ENCODE measurements around the gene LY86. TPM values are rescaled to one million over a fixed set of nuclear protein-coding genes. Genes with fewer than 3 reads are reported as not detected.

The LY86 gene
- total RNA-seq, 2 experiments from 2014 or later: 0.90 to 1.5 TPM

DNA sequence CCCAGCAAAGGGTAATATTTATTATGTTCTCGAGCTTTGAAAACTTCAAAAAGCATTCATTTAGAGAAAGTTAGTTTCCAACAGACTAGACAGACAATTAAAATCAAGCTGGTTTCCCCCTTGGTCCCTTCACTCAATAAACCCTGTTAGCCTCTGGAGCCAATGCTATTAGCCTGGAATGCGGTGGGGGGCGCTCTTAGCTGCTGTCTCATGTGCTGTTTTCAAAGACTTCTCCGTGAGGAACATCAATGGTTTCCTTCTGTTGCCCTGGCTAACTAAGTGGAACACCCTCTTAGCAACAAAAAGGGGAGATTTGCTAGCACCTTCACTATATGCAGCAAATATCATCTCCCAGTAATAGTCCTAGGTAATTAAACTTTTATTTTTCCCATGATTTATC lies 86.4 kb downstream of the LY86 start:
- no peaks in the 10 kb centered on the region for H3K9me3 Mint-ChIP-seq (ENCODE audit: low read depth)
- peaks cover 13% of the 10 kb centered on the region for H3K4me1 Mint-ChIP-seq
- no peaks in the 10 kb centered on the region for H3K36me3 Mint-ChIP-seq (ENCODE audit: low read depth)
- no peak for DNase-seq
- ATAC-seq: no peak
- H3K27me3 Mint-ChIP-seq: no peaks in the 10 kb centered on the region
- CTCF ChIA-PET: interaction anchor here (0.7 to 3.0 kb wide), 4 partner anchors 10 to 149 kb away, joined by 3 to 20 read pairs (median 7); no protein-coding TSS in a partner anchor
- intact Hi-C loops (cut with DNase I, micrococcal nuclease): loop anchor here (5.0 kb wide), 4 partner anchors 47 to 712 kb away; partner anchors contain the start of genes CAGE1 (in 1 of the 2) and RIOK1 (in 1 of the 2)
- POLR2A ChIA-PET: no interaction called here
- no peak overlapping the region for H3K4me3 Mint-ChIP-seq
- H3K27ac Mint-ChIP-seq: no peak overlapping the region

GRCh38 chr6:6676910-6677441 lies 88.5 kb downstream of the LY86 start:
- DNase-seq (peak; percentile 86), ATAC-seq (peak; percentile 78)
- H3K9me3 Mint-ChIP-seq (ENCODE audit: low read depth): no peaks in the 10 kb centered on the region

DNA sequence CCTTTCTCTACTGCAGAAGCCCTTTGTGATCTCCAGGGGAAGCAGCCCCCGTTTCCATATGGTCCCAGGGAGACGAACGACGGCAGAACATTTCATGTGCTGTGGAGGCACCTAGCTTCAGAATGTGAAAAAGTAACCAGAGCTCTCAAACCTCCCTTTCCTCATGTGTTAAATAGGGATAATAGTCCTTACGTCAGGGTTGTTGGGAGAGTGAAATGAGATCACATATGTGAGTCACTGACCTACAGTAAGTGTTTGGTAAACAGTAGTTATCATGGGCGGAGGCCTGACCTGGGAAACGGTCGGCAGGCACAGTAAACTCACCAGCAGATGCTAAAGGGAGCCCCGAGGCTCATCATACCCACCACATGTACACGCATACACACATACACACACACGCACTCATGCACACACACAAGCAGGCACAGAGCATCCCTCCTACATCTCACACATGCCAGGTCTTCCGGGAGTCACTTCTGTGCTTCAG lies 89.7 kb downstream of the LY86 start:
- Mint-ChIP-seq H3K4me1 (peaks cover 9% of the 10 kb centered on the region), H3K27me3 (no peaks in the 10 kb centered on the region), H3K4me3 (no peak overlapping the region), H3K36me3 (ENCODE audit: low read depth) (no peaks in the 10 kb centered on the region), H3K9me3 (ENCODE audit: low read depth) (no peaks in the 10 kb centered on the region), H3K27ac (no peak overlapping the region)
- DNase-seq (no peak), ATAC-seq (no peak)
- intact Hi-C loops (cut with DNase I, micrococcal nuclease): loop anchor here (5.0 kb wide), 4 partner anchors 44 to 709 kb away; partner anchors contain the start of genes CAGE1 (in 1 of the 2) and RIOK1 (in 1 of the 2)
- POLR2A ChIA-PET: no interaction called here
- CTCF ChIA-PET: interaction anchor here (0.6 to 2.9 kb wide), 11 partner anchors 9 to 669 kb away, joined by 3 to 18 read pairs (median 3); no protein-coding TSS in a partner anchor

More at GRCh38 chr6:6676910-6677441, 88.5 kb downstream of the LY86 start:
- CTCF ChIA-PET: interaction anchor here (0.6 to 2.9 kb wide), 29 partner anchors 15 to 594 kb away, joined by 3 to 20 read pairs (median 4); no protein-coding TSS in a partner anchor
- no peaks in the 10 kb centered on the region for H3K36me3 Mint-ChIP-seq (ENCODE audit: low read depth)
- no peak overlapping the region for H3K4me3 Mint-ChIP-seq
- intact Hi-C loops (cut with DNase I, micrococcal nuclease): loop anchor here (1.0 to 5.0 kb wide), 6 partner anchors 45 to 938 kb away; partner anchors contain the start of genes CAGE1 (in 1 of the 2) and RIOK1 (in 1 of the 2)
- no peaks in the 10 kb centered on the region for H3K27me3 Mint-ChIP-seq
- H3K4me1 Mint-ChIP-seq: peaks cover 9% of the 10 kb centered on the region
- no peak overlapping the region for H3K27ac Mint-ChIP-seq
- POLR2A ChIA-PET: no interaction called here

GRCh38 chr6:6678811-6679210 lies 90.3 kb downstream of the LY86 start:
- intact Hi-C loops (cut with DNase I, micrococcal nuclease): loop anchor here (5.0 kb wide), 4 partner anchors 43 to 708 kb away; partner anchors contain the start of genes CAGE1 (in 1 of the 2) and RIOK1 (in 1 of the 2)
- ChIA-PET CTCF (interaction anchor here (1.4 kb wide), 1 partner anchor 10 kb away, joined by 3 read pairs; no protein-coding TSS in a partner anchor), POLR2A (no interaction called here)
- H3K27me3 Mint-ChIP-seq: no peaks in the 10 kb centered on the region
- no peak for ATAC-seq
- H3K27ac Mint-ChIP-seq: no peak overlapping the region
- no peaks in the 10 kb centered on the region for H3K9me3 Mint-ChIP-seq (ENCODE audit: low read depth)
- H3K36me3 Mint-ChIP-seq (ENCODE audit: low read depth): no peaks in the 10 kb centered on the region
- H3K4me1 Mint-ChIP-seq: peaks cover 13% of the 10 kb centered on the region
- no peak overlapping the region for H3K4me3 Mint-ChIP-seq
- peak; percentile 28 for DNase-seq

DNA sequence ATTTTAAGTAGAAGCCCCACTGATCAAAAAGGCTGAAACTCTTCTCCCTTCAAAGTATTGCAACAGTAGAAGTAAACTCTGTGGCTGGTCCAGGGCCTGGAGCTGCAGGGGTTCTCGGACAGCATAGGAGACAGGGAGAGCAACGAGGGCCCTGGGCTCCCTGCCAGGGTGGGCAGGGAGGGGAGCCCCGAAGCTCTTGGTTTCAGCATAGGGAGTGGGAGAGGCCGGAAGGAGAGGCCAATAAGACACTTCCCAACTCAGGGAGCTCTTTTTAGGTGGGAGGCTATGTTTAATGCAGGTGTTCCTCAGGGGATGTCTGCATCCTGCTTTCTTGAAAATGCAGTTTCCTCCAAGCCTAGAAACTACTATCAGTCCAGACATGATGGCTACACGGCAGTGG lies 91.1 kb downstream of the LY86 start:
- ATAC-seq (no peak), DNase-seq (no peak)
- Mint-ChIP-seq H3K4me1 (peaks cover 21% of the 10 kb centered on the region), H3K27ac (no peak overlapping the region), H3K36me3 (ENCODE audit: low read depth) (no peaks in the 10 kb centered on the region), H3K27me3 (no peaks in the 10 kb centered on the region), H3K9me3 (ENCODE audit: low read depth) (no peaks in the 10 kb centered on the region), H3K4me3 (no peak overlapping the region)
- intact Hi-C loops (cut with DNase I, micrococcal nuclease): loop anchor here (5.0 to 10.0 kb wide), 5 partner anchors 43 to 708 kb away; partner anchors contain the start of genes CAGE1 (in 1 of the 2) and RIOK1 (in 1 of the 2)
- CTCF ChIA-PET: no interaction called here
- POLR2A ChIA-PET: no interaction called here

DNA sequence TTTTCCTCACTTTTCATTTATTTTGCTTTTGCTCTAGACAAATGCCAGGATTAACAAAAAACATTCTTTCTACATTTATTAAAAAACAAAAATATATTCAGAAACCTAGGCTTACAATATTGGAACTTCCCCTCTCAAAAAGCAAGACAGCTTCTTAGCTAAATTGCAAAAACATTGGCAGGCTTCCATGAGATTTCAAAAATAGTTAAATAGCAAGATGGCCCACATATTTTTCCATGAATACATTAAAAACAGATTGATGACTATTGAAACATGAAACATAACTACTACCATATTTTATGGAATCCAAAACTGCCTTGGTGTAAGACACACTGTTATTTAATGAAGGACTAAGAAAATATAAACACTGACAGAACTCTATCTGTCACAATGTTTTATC lies 92.0 kb downstream of the LY86 start:
- Mint-ChIP-seq H3K4me3 (no peak overlapping the region), H3K36me3 (ENCODE audit: low read depth) (no peaks in the 10 kb centered on the region), H3K27ac (no peak overlapping the region), H3K9me3 (ENCODE audit: low read depth) (no peaks in the 10 kb centered on the region), H3K4me1 (peaks cover 28% of the 10 kb centered on the region), H3K27me3 (no peaks in the 10 kb centered on the region)
- ATAC-seq: no peak
- DNase-seq: no peak
- CTCF ChIA-PET: interaction anchor here (0.6 to 1.8 kb wide), 2 partner anchors 22 to 105 kb away, joined by 3 to 5 read pairs; no protein-coding TSS in a partner anchor
- intact Hi-C loops (cut with DNase I, micrococcal nuclease): loop anchor here in 1 of 2 experiments (10.0 kb wide), 1 partner anchor 114 kb away; no protein-coding TSS in a partner anchor
- POLR2A ChIA-PET: no interaction called here

DNA sequence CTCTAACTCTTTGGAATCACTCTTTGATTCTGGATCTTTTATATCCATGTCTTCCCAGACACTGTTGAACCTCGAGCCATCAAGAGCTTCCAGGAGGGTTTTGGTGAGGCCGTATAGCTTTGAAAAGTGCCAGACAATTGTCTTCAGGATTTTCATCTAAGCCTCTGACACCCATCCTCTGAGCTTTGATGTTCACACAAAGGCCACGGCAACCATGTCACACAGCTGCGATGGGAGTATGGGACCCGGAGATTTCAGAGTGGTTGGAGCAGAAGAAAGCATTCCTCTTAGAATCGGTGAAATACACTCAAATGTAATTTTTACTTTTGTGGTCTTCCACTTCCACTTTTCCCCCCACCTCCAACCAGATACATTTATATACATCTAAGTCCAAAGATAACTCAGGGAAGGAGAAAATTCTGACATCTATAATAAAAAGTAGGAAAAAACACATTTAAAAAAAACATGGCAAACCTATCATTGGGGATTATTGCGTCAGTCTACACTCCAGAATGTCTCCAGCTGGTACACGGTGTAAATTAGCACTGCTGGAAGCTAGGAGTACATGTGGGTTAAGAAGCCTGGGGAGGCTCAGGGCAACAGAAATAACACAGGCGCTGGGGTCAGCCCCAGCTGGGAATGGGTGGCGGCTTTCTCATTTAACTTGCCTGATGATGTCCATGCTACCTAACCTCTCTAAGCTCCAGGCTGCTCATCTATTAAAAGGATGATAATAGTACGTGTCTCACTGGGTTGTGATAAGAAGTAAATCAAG lies 92.7 kb downstream of the LY86 start:
- POLR2A ChIA-PET: interaction anchor here (0.5 to 0.7 kb wide), 2 partner anchors 41 to 1335 kb away, joined by 3 to 4 read pairs; no protein-coding TSS in a partner anchor
- H3K27me3 Mint-ChIP-seq: no peaks in the 10 kb centered on the region
- no peaks in the 10 kb centered on the region for H3K36me3 Mint-ChIP-seq (ENCODE audit: low read depth)
- peaks cover 29% of the 10 kb centered on the region for H3K4me1 Mint-ChIP-seq
- CTCF ChIA-PET: interaction anchor here (0.7 to 1.8 kb wide), 5 partner anchors 15 to 133 kb away, joined by 3 to 5 read pairs (median 3); no protein-coding TSS in a partner anchor
- ATAC-seq (no peak), DNase-seq (no peak)
- no peak overlapping the region for H3K27ac Mint-ChIP-seq
- no peaks in the 10 kb centered on the region for H3K9me3 Mint-ChIP-seq (ENCODE audit: low read depth)
- H3K4me3 Mint-ChIP-seq: no peak overlapping the region
- intact Hi-C loops (cut with DNase I, micrococcal nuclease): loop anchor here in 1 of 2 experiments (10.0 kb wide), 1 partner anchor 114 kb away; no protein-coding TSS in a partner anchor

- H3K27ac Mint-ChIP-seq: no peak overlapping the region
- H3K4me3 Mint-ChIP-seq: no peak overlapping the region
- H3K27me3 Mint-ChIP-seq: no peaks in the 10 kb centered on the region
- H3K4me1 Mint-ChIP-seq: peaks cover 23% of the 10 kb centered on the region
- H3K36me3 Mint-ChIP-seq (ENCODE audit: low read depth): no peaks in the 10 kb centered on the region
- ChIA-PET POLR2A (no interaction called here), CTCF (interaction anchor here (0.5 to 1.8 kb wide), 5 partner anchors 14 to 134 kb away, joined by 3 to 6 read pairs (median 3); no protein-coding TSS in a partner anchor)
- intact Hi-C loops (cut with DNase I, micrococcal nuclease): loop anchor here in 1 of 2 experiments (10.0 kb wide), 1 partner anchor 113 kb away; no protein-coding TSS in a partner anchor
- no peaks in the 10 kb centered on the region for H3K9me3 Mint-ChIP-seq (ENCODE audit: low read depth)
- no peak for ATAC-seq
- no peak for DNase-seq
Measured at GRCh38 chr6:6682225-6682624, 93.7 kb downstream of the LY86 start.

GRCh38 chr6:6683969-6684833 lies 95.7 kb downstream of the LY86 start:
- no peaks in the 10 kb centered on the region for H3K36me3 Mint-ChIP-seq (ENCODE audit: low read depth)
- intact Hi-C loops (cut with DNase I, micrococcal nuclease): loop anchor here (1.0 to 10.0 kb wide), 2 partner anchors 111 to 234 kb away; no protein-coding TSS in a partner anchor
- CTCF ChIA-PET: interaction anchor here (0.5 to 1.7 kb wide), 6 partner anchors 13 to 592 kb away, joined by 3 to 4 read pairs (median 3); no protein-coding TSS in a partner anchor
- H3K4me3 Mint-ChIP-seq: no peak overlapping the region
- no peaks in the 10 kb centered on the region for H3K27me3 Mint-ChIP-seq
- ATAC-seq (peak; percentile 94), DNase-seq (peak; percentile 69)
- H3K9me3 Mint-ChIP-seq (ENCODE audit: low read depth): no peaks in the 10 kb centered on the region
- H3K27ac Mint-ChIP-seq: peak overlapping the region; percentile 56
- POLR2A ChIA-PET: no interaction called here
- peaks cover 30% of the 10 kb centered on the region for H3K4me1 Mint-ChIP-seq

- CTCF ChIA-PET: interaction anchor here (1.0 to 1.7 kb wide), 2 partner anchors 11 to 558 kb away, joined by 4 read pairs; no protein-coding TSS in a partner anchor
- ATAC-seq (no peak), DNase-seq (no peak)
- Mint-ChIP-seq H3K27me3 (no peaks in the 10 kb centered on the region), H3K36me3 (ENCODE audit: low read depth) (no peaks in the 10 kb centered on the region), H3K27ac (no peak overlapping the region), H3K4me3 (no peak overlapping the region), H3K4me1 (peaks cover 30% of the 10 kb centered on the region), H3K9me3 (ENCODE audit: low read depth) (no peaks in the 10 kb centered on the region)
- intact Hi-C loops (cut with DNase I, micrococcal nuclease): loop anchor here in 1 of 2 experiments (10.0 kb wide), 1 partner anchor 109 kb away; no protein-coding TSS in a partner anchor
- POLR2A ChIA-PET: no interaction called here
Measured at GRCh38 chr6:6685249-6686040, 96.9 kb downstream of the LY86 start.
